A549 (cell line): ENCODE results near the gene CHIC2. TPM values are rescaled to one million over a fixed set of nuclear protein-coding genes. Genes with fewer than 3 reads are reported as not detected.

Experiments
- ATAC-seq, 2 experiments: fragments of 200-7000 bp in 1 of 2; fragments of >200 bp in 1 of 2; cut with Nextera tagmentation in 1 of 2; cut with Tn5 transposase in 1 of 2; 3 replicates each; pipeline versions ENCODE4 v1.8.0 to v1.9.1; 2018 to 2020; ENCODE audit warnings: mild to moderate bottlenecking in 1 of 2, moderate library complexity in 1 of 2
- CTCF ChIA-PET: fragments of 300-600 bp; sonication (Branson Sonifier 250); formaldehyde crosslinking; extraction: SDS; loops from one replicate; lab custom pipeline; 2021; ENCODE audit warnings: antibody characterized with exemption, inconsistent platforms; lab: Yijun Ruan, JAX
- POLR2A ChIA-PET: fragments of 350-600 bp; formaldehyde crosslinking; extraction: SDS; loops from one replicate; lab custom pipeline; 2021; ENCODE audit warnings: antibody characterized with exemption, inconsistent platforms; lab: Yijun Ruan, JAX
- DNase-seq, 2 experiments: peaks; one replicate each; pipeline versions ENCODE4 v3.0.0 to v3.0.0-alpha.2; 2011 to 2016; ENCODE audit warnings: low read depth in 1 of 2, low spot score in 1 of 2
- FAIRE-seq: peaks from 2 replicates; lab custom pipeline; 2011; peaks lifted over from hg19 to GRCh38; lab: Jason Lieb, UNC
- H3K27ac ChIP-seq, 2 experiments: fragments of >200 bp; sonication (Bioruptor Twin); formaldehyde crosslinking; 3 replicates each; pipeline ENCODE4 v1.5.1; 2016 to 2017
- H3K4me1 ChIP-seq: fragments of >200 bp; sonication (Bioruptor Twin); formaldehyde crosslinking; 3 replicates; pipeline ENCODE4 v1.6.1; 2016
- H3K4me2 ChIP-seq: fragments of >200 bp; sonication (Bioruptor Twin); formaldehyde crosslinking; 3 replicates; pipeline ENCODE4 v1.6.1; 2016
- H3K4me3 ChIP-seq: fragments of >200 bp; sonication (Bioruptor Twin); formaldehyde crosslinking; 3 replicates; pipeline ENCODE4 v1.5.1; 2016
- H3K9me3 ChIP-seq: fragments of >200 bp; sonication (Bioruptor Twin); formaldehyde crosslinking; 3 replicates; pipeline ENCODE4 v1.6.1; 2016
- BHLHE40 ChIP-seq: IDR thresholded peaks from 2 replicates; pipeline ENCODE4 v1.6.1; 2012; ENCODE audit warnings: low read depth, low read length, inconsistent platforms
- CBX2 ChIP-seq: fragments of 200-600 bp; sonication (generic); IDR thresholded peaks from 2 replicates; pipeline ENCODE4 v1.6.1; 2016; ENCODE audit warnings: low read depth, mild to moderate bottlenecking, borderline replicate concordance
- CBX8 ChIP-seq: fragments of 200-600 bp; sonication (generic); IDR thresholded peaks from 2 replicates; pipeline ENCODE4 v1.6.1; 2016
- CHD4 ChIP-seq: fragments of 200-600 bp; sonication (generic); IDR thresholded peaks from 2 replicates; pipeline ENCODE4 v1.6.1; 2016; ENCODE audit warnings: antibody characterized with exemption, mild to moderate bottlenecking, borderline replicate concordance
- CTCF ChIP-seq: fragments of >200 bp; sonication (Bioruptor Twin); formaldehyde crosslinking; IDR thresholded peaks from 3 replicates; pipeline ENCODE4 v1.5.1; 2016
- EHF ChIP-seq: fragments of 250-450 bp; sonication (Bioruptor Pico); IDR thresholded peaks from 2 replicates; pipeline ENCODE4 v1.5.0; 2020; ENCODE audit warnings: mild to moderate bottlenecking
- ELK1 ChIP-seq: fragments of 150-350 bp; IDR thresholded peaks from 2 replicates; pipeline ENCODE4 v1.6.1; 2014; ENCODE audit warnings: low read depth, mild to moderate bottlenecking, low read length
- FOSL2 ChIP-seq, 2 experiments: fragments of 450-650 bp in 1 of 2; fragments of >200 bp in 1 of 2; sonication (Bioruptor Twin) in 1 of 2; formaldehyde crosslinking; IDR thresholded peaks; 2 replicates each; pipeline versions ENCODE4 v1.5.0 to v1.6.1; 2016 to 2020; ENCODE audit warnings: mild to moderate bottlenecking in 1 of 2, moderate library complexity in 1 of 2
- HDAC2 ChIP-seq: fragments of 200-600 bp; sonication (generic); IDR thresholded peaks from 2 replicates; pipeline ENCODE4 v1.6.1; 2016
- HMGXB4 ChIP-seq: fragments of 250-450 bp; sonication (Bioruptor Pico); IDR thresholded peaks from 2 replicates; pipeline ENCODE4 v1.5.0; 2021; ENCODE audit warnings: mild to moderate bottlenecking, moderate library complexity, borderline replicate concordance
- HOXA7 ChIP-seq: fragments of 250-450 bp; sonication (Bioruptor Pico); IDR thresholded peaks from 2 replicates; pipeline ENCODE4 v1.5.0; 2020; ENCODE audit warnings: mild to moderate bottlenecking, moderate library complexity
- HOXB5 ChIP-seq: fragments of 250-450 bp; sonication (Bioruptor Pico); IDR thresholded peaks from 2 replicates; pipeline ENCODE4 v1.5.0; 2020; ENCODE audit warnings: mild to moderate bottlenecking, moderate library complexity
- JUN ChIP-seq, 2 experiments: fragments of >200 bp; sonication (Bioruptor Twin); formaldehyde crosslinking; IDR thresholded peaks; 2 replicates in 1 of 2; 3 replicates in 1 of 2; pipeline ENCODE4 v1.6.1; 2016 to 2017
- JUNB ChIP-seq: fragments of >200 bp; sonication (Bioruptor Twin); formaldehyde crosslinking; IDR thresholded peaks from 2 replicates; pipeline ENCODE4 v1.6.1; 2016
- KDM1A ChIP-seq: fragments of 200-600 bp; sonication (generic); IDR thresholded peaks from 2 replicates; pipeline ENCODE4 v1.6.1; 2016; ENCODE audit warnings: low read depth, mild to moderate bottlenecking
- MAFK ChIP-seq: fragments of 450-650 bp; IDR thresholded peaks from 2 replicates; pipeline ENCODE4 v1.6.1; 2014; ENCODE audit not compliant: partially characterized antibody
- MAX ChIP-seq: IDR thresholded peaks from 2 replicates; pipeline ENCODE4 v1.6.1; 2012
- MYC ChIP-seq: IDR thresholded peaks from 2 replicates; pipeline ENCODE4 v1.6.1; 2012; ENCODE audit warnings: mild to moderate bottlenecking, inconsistent platforms, low read length, improper control_type of control experiment, borderline replicate concordance
- NPAS2 ChIP-seq: fragments of 250-450 bp; sonication (Bioruptor Pico); IDR thresholded peaks from 2 replicates; pipeline ENCODE4 v1.8.0; 2022; ENCODE audit warnings: mild to moderate bottlenecking, moderate library complexity, borderline replicate concordance
- NR3C1 ChIP-seq: fragments of >200 bp; sonication (Bioruptor Twin); formaldehyde crosslinking; IDR thresholded peaks from 3 replicates; pipeline ENCODE4 v1.6.1; 2017
- POLR2AphosphoS2 ChIP-seq: conservative IDR thresholded peaks from 2 replicates; pipeline ENCODE4 v1.6.1; 2012; ENCODE audit warnings: low read length, improper control_type of control experiment, inconsistent platforms
- RARB ChIP-seq: fragments of 250-450 bp; sonication (Bioruptor Pico); IDR thresholded peaks from 2 replicates; pipeline ENCODE4 v1.8.0; 2021; ENCODE audit warnings: mild to moderate bottlenecking, moderate library complexity
- RCOR1 ChIP-seq: fragments of 150-350 bp; IDR thresholded peaks from 2 replicates; pipeline ENCODE4 v1.6.1; 2014; ENCODE audit warnings: antibody characterized with exemption, low read length, low read depth
- SREBF2 ChIP-seq: fragments of 450-650 bp; IDR thresholded peaks from 2 replicates; pipeline ENCODE4 v1.6.1; 2014; ENCODE audit warnings: mild to moderate bottlenecking, moderate library complexity
- TFCP2L1 ChIP-seq: fragments of 250-450 bp; sonication (Bioruptor Pico); IDR thresholded peaks from 2 replicates; pipeline ENCODE4 v1.5.0; 2021; ENCODE audit warnings: mild to moderate bottlenecking
- TP53 ChIP-seq: fragments of 250-450 bp; sonication (Bioruptor Pico); IDR thresholded peaks from 2 replicates; pipeline ENCODE4 v1.5.0; 2021; ENCODE audit warnings: mild to moderate bottlenecking, moderate library complexity
- ZFP36 ChIP-seq: fragments of 450-650 bp; IDR thresholded peaks from 2 replicates; pipeline ENCODE4 v1.6.1; 2014; ENCODE audit warnings: borderline replicate concordance; ENCODE audit not compliant: partially characterized antibody
- WGBS: methylation state at CpG from one replicate; pipeline ENCODE4 v1.1.6; 2017; ENCODE audit errors: missing lambda C conversion rate; 5-methylcytosine and 5-hydroxymethylcytosine counted together
- polyA plus RNA-seq, 4 experiments: library from polyadenylated mRNA; depleted of rRNA in 3 of 4; stranded (reverse); fragments of >200 nt; fragmentation: RNase III in 1 of 4; extraction: RNeasy Plus Mini Kit Qiagen cat#74134 plus additional on column Dnase treatment in 1 of 4; gene quantifications; 2 replicates in 3 of 4; 3 replicates in 1 of 4; pipeline ENCODE4 v1.2.3, GENCODE V29; 2011 to 2017

Gene CHIC2
- polyA plus RNA-seq, 2 of the 4 experiments (the other 2 are of a cell fraction), result 5.9 to 10.1 TPM

DNA sequence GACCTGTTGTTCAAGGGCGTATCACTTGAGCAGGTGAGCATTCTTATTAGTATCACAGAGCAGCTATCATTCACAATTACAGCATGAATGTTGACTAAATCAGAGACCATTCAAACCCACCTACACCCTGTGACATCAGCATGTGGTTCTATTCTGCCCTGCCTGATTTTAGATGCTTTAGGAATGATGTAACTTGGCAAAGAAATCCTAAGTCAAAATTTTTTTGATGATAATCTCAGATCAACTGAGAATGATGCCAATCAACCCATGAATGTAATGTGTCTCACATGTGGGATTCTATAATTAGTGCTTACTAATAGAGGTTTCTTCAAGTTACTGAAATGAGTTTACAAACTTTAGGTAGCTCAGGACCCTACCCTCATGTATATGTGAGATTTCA, 13.4 kb upstream of the CHIC2 start:
- POLR2A ChIA-PET, result no interaction called here
- Histone ChIP-seq H3K4me2 (no peak overlapping the region), H3K9me3 (no peaks in the 10 kb centered on the region), H3K4me1 (peaks cover 30% of the 10 kb centered on the region), H3K27ac (no peak overlapping the region), H3K4me3 (no peak overlapping the region)
- 89% methylated on average over 1 of the region's 1 CpG for WGBS
- TF ChIP-seq MAX, result no peak
- no peak for TF ChIP-seq NR3C1
- no peak for TF ChIP-seq CHD4
- TF ChIP-seq RCOR1, result no peak
- no peak for TF ChIP-seq MYC
- no peak for TF ChIP-seq TP53 (CRISPR knock-in tag)
- no peak for TF ChIP-seq ELK1
- TF ChIP-seq RARB (CRISPR knock-in tag), result no peak
- no peak for TF ChIP-seq HOXB5 (CRISPR knock-in tag)
- FAIRE-seq (no peak), DNase-seq (no peak), ATAC-seq (no peak)
- CTCF ChIA-PET, result interaction anchor here (0.7 kb wide), 1 partner anchor 10 kb away, joined by 4 read pairs; no protein-coding TSS in a partner anchor

- no peak overlapping the region for H3K27ac ChIP-seq
- ChIA-PET CTCF (no interaction called here), POLR2A (no interaction called here)
- ATAC-seq (no peak), DNase-seq (no peak), FAIRE-seq (no peak)
- peaks cover 22% of the 10 kb centered on the region for H3K4me1 ChIP-seq
- H3K9me3 ChIP-seq, result no peaks in the 10 kb centered on the region
- H3K4me2 ChIP-seq, result peak overlapping the region; percentile 26; the same call in 1 of the 3 replicates
- H3K4me3 ChIP-seq, result no peak overlapping the region
- no peak for TF ChIP-seq SREBF2
- TF ChIP-seq CBX2, result no peak
- TF ChIP-seq BHLHE40, result no peak
- TF ChIP-seq HOXA7, result no peak
- no peak for TF ChIP-seq ZFP36
- TF ChIP-seq CTCF, result no peak
- TF ChIP-seq HMGXB4 (CRISPR knock-in tag), result no peak
Observed at GRCh38 chr4:54076673-54077072, 12.3 kb upstream of the CHIC2 start.

DNA sequence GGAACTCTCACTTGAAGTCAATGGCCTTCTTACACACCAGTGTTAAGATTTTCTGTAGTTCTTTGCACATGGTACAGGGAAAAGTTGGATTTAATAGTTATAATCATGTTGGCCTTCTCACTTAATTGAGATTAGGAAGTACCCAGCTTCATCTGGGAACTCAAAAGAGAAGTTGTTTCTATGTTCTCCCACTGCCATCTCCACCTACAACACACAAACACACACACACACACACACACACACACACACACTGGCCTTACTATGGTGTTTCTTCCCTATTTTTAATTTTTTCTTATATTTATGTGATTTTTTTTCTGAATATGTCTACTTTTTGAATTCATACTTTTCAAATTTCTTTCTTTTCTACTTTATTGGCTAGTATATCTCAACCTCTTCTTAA, 10.0 kb upstream of the CHIC2 start:
- ATAC-seq, result no peak
- H3K4me1 ChIP-seq, result peaks cover 17% of the 10 kb centered on the region; the same call in 2 of the 3 replicates
- no peaks in the 10 kb centered on the region for H3K9me3 ChIP-seq
- FAIRE-seq, result no peak
- CTCF ChIA-PET, result no interaction called here
- H3K27ac ChIP-seq, result no peak overlapping the region
- DNase-seq, result no peak
- no peak overlapping the region for H3K4me2 ChIP-seq
- H3K4me3 ChIP-seq, result no peak overlapping the region
- POLR2A ChIA-PET, result no interaction called here
- TF ChIP-seq KDM1A, result no peak
- TF ChIP-seq HDAC2, result no peak
- no peak for TF ChIP-seq TFCP2L1 (CRISPR knock-in tag)
- no peak for TF ChIP-seq JUNB
- TF ChIP-seq POLR2AphosphoS2, result no peak
- no peak for TF ChIP-seq FOSL2 (IDR thresholded peaks at IDR 0.05)
- TF ChIP-seq FOSL2 (CRISPR knock-in tag; IDR thresholded peaks at IDR 0.05), result no peak
- no peak for TF ChIP-seq JUN (IDR thresholded peaks at IDR 0.05)
- TF ChIP-seq NPAS2 (CRISPR knock-in tag), result no peak
- TF ChIP-seq CBX8, result no peak
- TF ChIP-seq HOXB5 (CRISPR knock-in tag), result no peak
- no peak for TF ChIP-seq EHF (CRISPR knock-in tag)
- no peak for TF ChIP-seq HMGXB4 (CRISPR knock-in tag)
- no peak for TF ChIP-seq MAFK
